Measurements from ENCODE around the gene MAP3K5.

DNA sequence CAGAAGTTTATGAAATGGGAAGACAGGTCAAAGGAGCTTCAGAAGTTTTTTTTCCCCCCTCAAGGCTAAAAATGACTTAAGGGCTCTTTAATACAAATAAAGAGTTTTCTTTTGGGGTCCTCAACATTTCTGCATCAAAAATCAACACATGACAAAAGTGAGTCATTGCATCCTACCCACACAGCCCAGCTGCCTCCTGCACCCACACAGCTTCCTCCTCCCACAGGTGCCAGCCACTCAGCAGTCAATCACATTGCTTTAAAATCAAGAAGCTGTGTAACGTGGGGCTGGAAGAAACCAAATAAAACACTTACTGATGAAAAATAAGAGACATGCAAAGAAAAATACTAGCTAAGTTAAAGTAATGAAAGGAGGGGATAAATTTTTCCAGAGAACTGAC, 68.5 kb downstream of the MAP3K5 start:
- TF ChIP-seq, protein P1, sequence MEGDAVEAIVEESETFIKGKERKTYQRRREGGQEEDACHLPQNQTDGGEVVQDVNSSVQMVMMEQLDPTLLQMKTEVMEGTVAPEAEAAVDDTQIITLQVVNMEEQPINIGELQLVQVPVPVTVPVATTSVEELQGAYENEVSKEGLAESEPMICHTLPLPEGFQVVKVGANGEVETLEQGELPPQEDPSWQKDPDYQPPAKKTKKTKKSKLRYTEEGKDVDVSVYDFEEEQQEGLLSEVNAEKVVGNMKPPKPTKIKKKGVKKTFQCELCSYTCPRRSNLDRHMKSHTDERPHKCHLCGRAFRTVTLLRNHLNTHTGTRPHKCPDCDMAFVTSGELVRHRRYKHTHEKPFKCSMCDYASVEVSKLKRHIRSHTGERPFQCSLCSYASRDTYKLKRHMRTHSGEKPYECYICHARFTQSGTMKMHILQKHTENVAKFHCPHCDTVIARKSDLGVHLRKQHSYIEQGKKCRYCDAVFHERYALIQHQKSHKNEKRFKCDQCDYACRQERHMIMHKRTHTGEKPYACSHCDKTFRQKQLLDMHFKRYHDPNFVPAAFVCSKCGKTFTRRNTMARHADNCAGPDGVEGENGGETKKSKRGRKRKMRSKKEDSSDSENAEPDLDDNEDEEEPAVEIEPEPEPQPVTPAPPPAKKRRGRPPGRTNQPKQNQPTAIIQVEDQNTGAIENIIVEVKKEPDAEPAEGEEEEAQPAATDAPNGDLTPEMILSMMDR (IDR thresholded peaks at IDR 0.05), result no peak
- no peak for TF ChIP-seq POLR2A (IDR thresholded peaks at IDR 0.05)

Measured in suprapubic skin (tissue), 3 donors.